T-helper 2 cell treated with Interferon-gamma antibody and Interleukin-4, amounts not matched to agents 100 ng/mL and 5 ng/mL, for 36 hours (primary cell): Measurements from ENCODE around the gene EGLN1. TPM values are rescaled to one million over a fixed set of nuclear protein-coding genes. Genes with fewer than 3 reads are reported as not detected.

ENCODE experiments used
- intact Hi-C: fragments of 100-400 bp; cut with micrococcal nuclease; formaldehyde crosslinking; loops from one replicate; pipeline ENCODE4 v1.15.1; 2023
- total RNA-seq: library from RNA; stranded (reverse); gene quantifications from 2 replicates; pipeline ENCODE4 v1.2.3, GENCODE V29; 2022

The EGLN1 gene
- total RNA-seq, 1 donor from 2014 or later, result 19.6 TPM

- intact Hi-C loops, result loop anchor here (5.0 kb wide), 1 partner anchor 694 kb away; the partner anchor contains the start of gene COG2
Observed at GRCh38 chr1:231335663-231336602, 86.2 kb downstream of the EGLN1 start.

- intact Hi-C loops, result loop anchor here (5.0 kb wide), 1 partner anchor 693 kb away; the partner anchor contains the start of gene COG2
Observed at GRCh38 chr1:231334952-231335351, 87.1 kb downstream of the EGLN1 start.

- intact Hi-C loops, result no loop called here
Observed at GRCh38 chr1:231334079-231334666, 87.9 kb downstream of the EGLN1 start.

- intact Hi-C loops, result no loop called here
Observed at GRCh38 chr1:231332761-231333160, 89.3 kb downstream of the EGLN1 start.

GRCh38 chr1:231329483-231329882 is 92.6 kb downstream of the EGLN1 start:
- intact Hi-C loops, result no loop called here

- intact Hi-C loops, result no loop called here
Observed at GRCh38 chr1:231327617-231328016, 94.5 kb downstream of the EGLN1 start.

GRCh38 chr1:231326248-231326647 is 95.8 kb downstream of the EGLN1 start:
- intact Hi-C loops, result no loop called here

- intact Hi-C loops, result no loop called here
Observed at GRCh38 chr1:231324660-231325059, 97.4 kb downstream of the EGLN1 start.

GRCh38 chr1:231322880-231323530 is 99.1 kb downstream of the EGLN1 start:
- intact Hi-C loops, result no loop called here

- intact Hi-C loops, result no loop called here
Observed at GRCh38 chr1:231319080-231319479, 103.0 kb downstream of the EGLN1 start.

GRCh38 chr1:231318568-231318967 is 103.5 kb downstream of the EGLN1 start:
- intact Hi-C loops, result no loop called here

GRCh38 chr1:231318015-231318355 is 104.1 kb downstream of the EGLN1 start:
- intact Hi-C loops, result no loop called here

GRCh38 chr1:231317306-231318014 is 104.6 kb downstream of the EGLN1 start:
- intact Hi-C loops, result no loop called here

GRCh38 chr1:231315887-231316286 is 106.2 kb downstream of the EGLN1 start:
- intact Hi-C loops, result loop anchor here (1.0 kb wide), 1 partner anchor 287 kb away; no protein-coding TSS in a partner anchor

Other genes starting within 250 kb of the EGLN1 start
- 43.3 and 44.4 TPM in 2 replicates for gene GNPAT, start 181.1 kb downstream of the EGLN1 start, total RNA-seq
- gene EXOC8, start 84.4 kb downstream of the EGLN1 start, total RNA-seq, result 18.6 and 18.9 TPM in 2 replicates
- 16.4 and 16.7 TPM in 2 replicates for gene SPRTN, start 84.0 kb downstream of the EGLN1 start, total RNA-seq
- 38.5 and 43.2 TPM in 2 replicates for gene TSNAX, start 106.4 kb upstream of the EGLN1 start, total RNA-seq
- 10.5 TPM in 2 replicates for gene DISC1, start 204.5 kb upstream of the EGLN1 start, total RNA-seq